Measurements from ENCODE around the gene CDK5.
"Not testable (repeated sequence)": the region's sequence is repeated elsewhere in the genome, so short reads cannot be mapped to it uniquely, and the experiment has no call there.

The CDK5 gene

GRCh38 chr7:151013356-151013732 is 44.4 kb downstream of the CDK5 start:
- DNase-seq: no peak

- no peak for DNase-seq
Observed at GRCh38 chr7:151012911-151013347, 44.8 kb downstream of the CDK5 start.

- no peak for DNase-seq
Observed at GRCh38 chr7:151012031-151012692, 45.5 kb downstream of the CDK5 start.

- not testable (repeated sequence) for DNase-seq
Observed at GRCh38 chr7:151011616-151012015, 46.1 kb downstream of the CDK5 start.

- no peak for DNase-seq
Observed at GRCh38 chr7:151011097-151011409, 46.6 kb downstream of the CDK5 start.

- no peak for DNase-seq
Observed at GRCh38 chr7:151010307-151011096, 47.2 kb downstream of the CDK5 start.

- DNase-seq: no peak
Observed at GRCh38 chr7:151010037-151010306, 47.7 kb downstream of the CDK5 start.

- DNase-seq: no peak
Observed at GRCh38 chr7:151009327-151010036, 48.2 kb downstream of the CDK5 start.

GRCh38 chr7:151008511-151009323 is 49.0 kb downstream of the CDK5 start:
- DNase-seq: peak; percentile 98

- no peak for DNase-seq
Observed at GRCh38 chr7:151008143-151008510, 49.6 kb downstream of the CDK5 start.

- DNase-seq: no peak
Observed at GRCh38 chr7:151007469-151007898, 50.2 kb downstream of the CDK5 start.

- DNase-seq: no peak
Observed at GRCh38 chr7:151006590-151007300, 51.0 kb downstream of the CDK5 start.

GRCh38 chr7:151005566-151005965 is 52.1 kb downstream of the CDK5 start:
- DNase-seq: no peak

Measured in activated CD8-positive, alpha-beta memory T cell treated with anti-CD3 and anti-CD28 coated beads, Interleukin-2, amount 50 U/mL, for 48 hours (primary cell).